ENCODE measurements around the gene MGAT4C.

The MGAT4C gene

GRCh38 chr12:86193931-86194330 is 62.3 kb downstream of the MGAT4C start:
- Histone ChIP-seq H3K9ac (ENCODE audit: low read length in 5 of 5) (no peak overlapping the region), H3K36me3 (ENCODE audit: control insufficient read depth in 5 of 5, insufficient read depth in 5 of 5, low read length in 5 of 5) (no peaks in the 10 kb centered on the region), H3K9me3 (ENCODE audit: control insufficient read depth in 5 of 5, low read length in 5 of 5) (no peaks in the 10 kb centered on the region), H3K27ac (ENCODE audit: low read depth, low read length) (no peak overlapping the region), H3K27me3 (ENCODE audit: control insufficient read depth in 5 of 5, insufficient read depth in 4 of 5, low read length in 5 of 5) (no peaks in the 10 kb centered on the region), H3K4me1 (ENCODE audit: control insufficient read depth in 5 of 5, insufficient read depth in 5 of 5, low read length in 5 of 5) (no peaks in the 10 kb centered on the region), H3K4me3 (ENCODE audit: low read depth in 1 of 5, low read length in 5 of 5) (no peak overlapping the region)

DNA sequence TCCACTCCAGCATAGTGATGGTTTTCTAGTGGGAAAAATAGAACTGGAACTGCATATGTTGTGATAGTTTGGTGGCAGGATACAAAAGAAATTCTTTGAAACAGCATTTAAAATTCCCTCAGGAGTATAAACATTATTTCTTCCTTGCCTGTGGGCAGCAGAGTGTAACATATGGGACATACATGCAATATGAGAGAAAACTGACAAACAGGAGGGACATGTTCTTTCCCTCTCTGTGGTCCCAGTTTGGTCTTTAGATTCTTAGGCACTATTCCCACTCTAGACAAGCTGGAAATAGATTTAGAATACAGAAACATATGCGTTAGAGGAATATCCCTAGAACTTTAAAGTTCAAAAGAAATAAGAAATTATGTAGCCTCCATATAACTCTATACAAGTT is 68.0 kb downstream of the MGAT4C start:
- no peak overlapping the region for H3K4me3 ChIP-seq (ENCODE audit: low read depth in 1 of 5, low read length in 5 of 5)
- no peak overlapping the region for H3K27ac ChIP-seq (ENCODE audit: low read depth, low read length)
- H3K9ac ChIP-seq (ENCODE audit: low read length in 5 of 5): no peak overlapping the region
- no peaks in the 10 kb centered on the region for H3K36me3 ChIP-seq (ENCODE audit: control insufficient read depth in 5 of 5, insufficient read depth in 5 of 5, low read length in 5 of 5)
- no peaks in the 10 kb centered on the region for H3K4me1 ChIP-seq (ENCODE audit: control insufficient read depth in 5 of 5, insufficient read depth in 5 of 5, low read length in 5 of 5)
- H3K9me3 ChIP-seq (ENCODE audit: control insufficient read depth in 5 of 5, low read length in 5 of 5): no peaks in the 10 kb centered on the region
- no peaks in the 10 kb centered on the region for H3K27me3 ChIP-seq (ENCODE audit: control insufficient read depth in 5 of 5, insufficient read depth in 4 of 5, low read length in 5 of 5)

GRCh38 chr12:86186449-86186848 is 69.7 kb downstream of the MGAT4C start:
- H3K36me3 ChIP-seq (ENCODE audit: control insufficient read depth in 5 of 5, insufficient read depth in 5 of 5, low read length in 5 of 5): no peaks in the 10 kb centered on the region
- H3K9ac ChIP-seq (ENCODE audit: low read length in 5 of 5): no peak overlapping the region
- H3K4me3 ChIP-seq (ENCODE audit: low read depth in 1 of 5, low read length in 5 of 5): no peak overlapping the region
- no peaks in the 10 kb centered on the region for H3K4me1 ChIP-seq (ENCODE audit: control insufficient read depth in 5 of 5, insufficient read depth in 5 of 5, low read length in 5 of 5)
- no peaks in the 10 kb centered on the region for H3K9me3 ChIP-seq (ENCODE audit: control insufficient read depth in 5 of 5, low read length in 5 of 5)
- H3K27ac ChIP-seq (ENCODE audit: low read depth, low read length): no peak overlapping the region
- no peaks in the 10 kb centered on the region for H3K27me3 ChIP-seq (ENCODE audit: control insufficient read depth in 5 of 5, insufficient read depth in 4 of 5, low read length in 5 of 5)

GRCh38 chr12:86179855-86180254 is 76.3 kb downstream of the MGAT4C start:
- Histone ChIP-seq H3K4me1 (ENCODE audit: control insufficient read depth in 5 of 5, insufficient read depth in 5 of 5, low read length in 5 of 5) (peaks cover 0 to 5% (median 0%) of the 10 kb centered on the region in 5 donors), H3K9ac (ENCODE audit: low read length in 5 of 5) (no peak overlapping the region), H3K27me3 (ENCODE audit: control insufficient read depth in 5 of 5, insufficient read depth in 4 of 5, low read length in 5 of 5) (no peaks in the 10 kb centered on the region), H3K27ac (ENCODE audit: low read depth, low read length) (no peak overlapping the region), H3K4me3 (ENCODE audit: low read depth in 1 of 5, low read length in 5 of 5) (no peak overlapping the region), H3K9me3 (ENCODE audit: control insufficient read depth in 5 of 5, low read length in 5 of 5) (no peaks in the 10 kb centered on the region), H3K36me3 (ENCODE audit: control insufficient read depth in 5 of 5, insufficient read depth in 5 of 5, low read length in 5 of 5) (no peaks in the 10 kb centered on the region)

DNA sequence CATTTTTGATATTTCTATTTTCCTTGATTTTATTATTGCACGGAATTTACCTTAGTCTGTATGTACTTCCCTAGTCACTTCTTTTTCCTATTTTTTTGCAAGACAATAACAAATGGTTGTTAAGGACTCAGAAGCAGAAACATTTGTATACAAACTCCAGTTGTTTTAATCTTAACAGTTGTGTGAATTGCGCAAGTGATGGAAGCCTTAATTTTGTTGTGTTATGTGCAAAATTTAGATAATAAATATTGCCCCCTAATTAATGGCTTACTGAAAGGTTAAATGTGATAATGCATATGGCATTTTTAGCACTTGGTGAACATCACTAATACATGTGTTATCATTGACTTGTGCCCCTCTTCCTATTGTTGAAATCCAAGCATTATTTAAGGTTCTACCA is 82.0 kb downstream of the MGAT4C start:
- Histone ChIP-seq H3K36me3 (ENCODE audit: control insufficient read depth in 5 of 5, insufficient read depth in 5 of 5, low read length in 5 of 5) (no peaks in the 10 kb centered on the region), H3K27ac (ENCODE audit: low read depth, low read length) (no peak overlapping the region), H3K4me1 (ENCODE audit: control insufficient read depth in 5 of 5, insufficient read depth in 5 of 5, low read length in 5 of 5) (peaks cover 0 to 3% (median 0%) of the 10 kb centered on the region in 5 donors), H3K9ac (ENCODE audit: low read length in 5 of 5) (no peak overlapping the region), H3K9me3 (ENCODE audit: control insufficient read depth in 5 of 5, low read length in 5 of 5) (no peaks in the 10 kb centered on the region), H3K27me3 (ENCODE audit: control insufficient read depth in 5 of 5, insufficient read depth in 4 of 5, low read length in 5 of 5) (no peaks in the 10 kb centered on the region), H3K4me3 (ENCODE audit: low read depth in 1 of 5, low read length in 5 of 5) (no peak overlapping the region)

- no peak overlapping the region for H3K4me3 ChIP-seq (ENCODE audit: low read depth in 1 of 5, low read length in 5 of 5)
- H3K27ac ChIP-seq (ENCODE audit: low read depth, low read length): no peak overlapping the region
- H3K27me3 ChIP-seq (ENCODE audit: control insufficient read depth in 5 of 5, insufficient read depth in 4 of 5, low read length in 5 of 5): no peaks in the 10 kb centered on the region
- H3K4me1 ChIP-seq (ENCODE audit: control insufficient read depth in 5 of 5, insufficient read depth in 5 of 5, low read length in 5 of 5): peaks cover 0 to 3% (median 0%) of the 10 kb centered on the region in 5 donors
- H3K9me3 ChIP-seq (ENCODE audit: control insufficient read depth in 5 of 5, low read length in 5 of 5): no peaks in the 10 kb centered on the region
- no peaks in the 10 kb centered on the region for H3K36me3 ChIP-seq (ENCODE audit: control insufficient read depth in 5 of 5, insufficient read depth in 5 of 5, low read length in 5 of 5)
- no peak overlapping the region for H3K9ac ChIP-seq (ENCODE audit: low read length in 5 of 5)
Measured at GRCh38 chr12:86172913-86173443, 83.2 kb downstream of the MGAT4C start.

- Histone ChIP-seq H3K27ac (ENCODE audit: low read depth, low read length) (no peak overlapping the region), H3K4me1 (ENCODE audit: control insufficient read depth in 5 of 5, insufficient read depth in 5 of 5, low read length in 5 of 5) (peaks cover 0 to 3% (median 0%) of the 10 kb centered on the region in 5 donors), H3K36me3 (ENCODE audit: control insufficient read depth in 5 of 5, insufficient read depth in 5 of 5, low read length in 5 of 5) (no peaks in the 10 kb centered on the region), H3K27me3 (ENCODE audit: control insufficient read depth in 5 of 5, insufficient read depth in 4 of 5, low read length in 5 of 5) (no peaks in the 10 kb centered on the region), H3K4me3 (ENCODE audit: low read depth in 1 of 5, low read length in 5 of 5) (no peak overlapping the region), H3K9ac (ENCODE audit: low read length in 5 of 5) (no peak overlapping the region), H3K9me3 (ENCODE audit: control insufficient read depth in 5 of 5, low read length in 5 of 5) (no peaks in the 10 kb centered on the region)
Measured at GRCh38 chr12:86170051-86170450, 86.1 kb downstream of the MGAT4C start.

GRCh38 chr12:86158956-86159355 is 97.2 kb downstream of the MGAT4C start:
- no peaks in the 10 kb centered on the region for H3K36me3 ChIP-seq (ENCODE audit: control insufficient read depth in 5 of 5, insufficient read depth in 5 of 5, low read length in 5 of 5)
- H3K4me3 ChIP-seq (ENCODE audit: low read depth in 1 of 5, low read length in 5 of 5): no peak overlapping the region
- no peaks in the 10 kb centered on the region for H3K4me1 ChIP-seq (ENCODE audit: control insufficient read depth in 5 of 5, insufficient read depth in 5 of 5, low read length in 5 of 5)
- H3K9me3 ChIP-seq (ENCODE audit: control insufficient read depth in 5 of 5, low read length in 5 of 5): no peaks in the 10 kb centered on the region
- H3K9ac ChIP-seq (ENCODE audit: low read length in 5 of 5): no peak overlapping the region
- no peaks in the 10 kb centered on the region for H3K27me3 ChIP-seq (ENCODE audit: control insufficient read depth in 5 of 5, insufficient read depth in 4 of 5, low read length in 5 of 5)
- no peak overlapping the region for H3K27ac ChIP-seq (ENCODE audit: low read depth, low read length)

GRCh38 chr12:86154620-86155019 is 101.6 kb downstream of the MGAT4C start:
- no peaks in the 10 kb centered on the region for H3K27me3 ChIP-seq (ENCODE audit: control insufficient read depth in 5 of 5, insufficient read depth in 4 of 5, low read length in 5 of 5)
- H3K4me3 ChIP-seq (ENCODE audit: low read depth in 1 of 5, low read length in 5 of 5): no peak overlapping the region
- no peaks in the 10 kb centered on the region for H3K4me1 ChIP-seq (ENCODE audit: control insufficient read depth in 5 of 5, insufficient read depth in 5 of 5, low read length in 5 of 5)
- H3K27ac ChIP-seq (ENCODE audit: low read depth, low read length): no peak overlapping the region
- H3K9ac ChIP-seq (ENCODE audit: low read length in 5 of 5): no peak overlapping the region
- H3K36me3 ChIP-seq (ENCODE audit: control insufficient read depth in 5 of 5, insufficient read depth in 5 of 5, low read length in 5 of 5): no peaks in the 10 kb centered on the region
- H3K9me3 ChIP-seq (ENCODE audit: control insufficient read depth in 5 of 5, low read length in 5 of 5): peaks cover 0 to 2% (median 0%) of the 10 kb centered on the region in 5 donors

GRCh38 chr12:86148612-86149011 is 107.6 kb downstream of the MGAT4C start:
- Histone ChIP-seq H3K4me3 (ENCODE audit: low read depth in 1 of 5, low read length in 5 of 5) (no peak overlapping the region), H3K4me1 (ENCODE audit: control insufficient read depth in 5 of 5, insufficient read depth in 5 of 5, low read length in 5 of 5) (no peaks in the 10 kb centered on the region), H3K9ac (ENCODE audit: low read length in 5 of 5) (no peak overlapping the region)

DNA sequence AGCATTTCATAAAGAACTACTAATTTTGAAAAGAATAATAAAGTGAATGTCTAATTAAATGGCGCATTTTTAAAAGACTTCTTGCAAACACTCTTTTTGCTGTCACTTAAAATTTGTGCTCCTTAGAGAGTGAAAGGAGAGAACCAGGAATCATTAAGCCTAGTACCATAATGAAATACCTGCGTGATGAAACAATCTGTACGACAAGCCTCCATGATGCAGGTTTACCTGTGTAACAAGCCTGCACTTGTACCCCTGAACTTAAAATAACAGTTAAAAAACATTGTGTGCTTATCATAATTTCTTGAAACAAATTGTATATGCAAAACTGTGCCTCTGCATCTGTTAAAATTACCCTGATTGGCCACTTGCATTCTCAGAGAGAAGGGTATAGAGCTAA is 108.1 kb downstream of the MGAT4C start:
- Histone ChIP-seq H3K9ac (ENCODE audit: low read length in 5 of 5) (no peak overlapping the region), H3K27ac (ENCODE audit: low read depth, low read length) (no peak overlapping the region), H3K9me3 (ENCODE audit: control insufficient read depth in 5 of 5, low read length in 5 of 5) (peaks cover 0 to 4% (median 0%) of the 10 kb centered on the region in 5 donors), H3K4me1 (ENCODE audit: control insufficient read depth in 5 of 5, insufficient read depth in 5 of 5, low read length in 5 of 5) (no peaks in the 10 kb centered on the region), H3K36me3 (ENCODE audit: control insufficient read depth in 5 of 5, insufficient read depth in 5 of 5, low read length in 5 of 5) (no peaks in the 10 kb centered on the region), H3K27me3 (ENCODE audit: control insufficient read depth in 5 of 5, insufficient read depth in 4 of 5, low read length in 5 of 5) (no peaks in the 10 kb centered on the region), H3K4me3 (ENCODE audit: low read depth in 1 of 5, low read length in 5 of 5) (no peak overlapping the region)

More at GRCh38 chr12:86148612-86149011, 107.6 kb downstream of the MGAT4C start:
- H3K36me3 ChIP-seq (ENCODE audit: control insufficient read depth in 5 of 5, insufficient read depth in 5 of 5, low read length in 5 of 5): no peaks in the 10 kb centered on the region
- peaks cover 0 to 4% (median 0%) of the 10 kb centered on the region in 5 donors for H3K9me3 ChIP-seq (ENCODE audit: control insufficient read depth in 5 of 5, low read length in 5 of 5)
- H3K27me3 ChIP-seq (ENCODE audit: control insufficient read depth in 5 of 5, insufficient read depth in 4 of 5, low read length in 5 of 5): no peaks in the 10 kb centered on the region
- H3K27ac ChIP-seq (ENCODE audit: low read depth, low read length): no peak overlapping the region

Measured in subcutaneous abdominal adipose tissue (tissue), 5 donors.